ENCODE data around the gene ETFDH.

DNA sequence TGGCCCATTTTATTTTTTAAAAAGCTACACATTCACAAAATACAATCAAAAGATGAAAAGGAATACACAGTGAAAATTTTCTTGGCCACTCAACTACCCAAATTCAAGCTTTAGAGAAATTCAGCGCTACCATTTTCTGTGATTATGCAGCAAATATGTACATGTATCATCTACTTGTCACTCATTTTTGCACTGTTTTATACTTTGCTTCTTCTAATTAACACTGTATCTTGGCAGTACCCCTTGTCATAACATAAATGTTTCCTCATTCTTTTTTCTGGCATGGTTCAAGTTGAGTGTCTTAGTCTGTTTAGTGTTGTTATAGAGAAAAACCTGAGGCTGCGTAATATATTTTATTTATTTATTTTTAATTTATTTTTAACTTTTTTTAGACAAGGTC lies 66.8 kb downstream of the ETFDH start:
- no peak for TF ChIP-seq CTCF (IDR thresholded peaks at IDR 0.05)
- TF ChIP-seq ZFX (IDR thresholded peaks at IDR 0.05; ENCODE audit: borderline replicate concordance) = no peak
